Esophagus muscularis mucosa (tissue), 4 donors: ENCODE data around the gene FKBP14.

Experiments used
- EP300 ChIP-seq: sonication (generic); formaldehyde crosslinking; IDR thresholded peaks from one replicate; pipeline ENCODE4 v1.6.1; 2017; ENCODE audit warnings: antibody characterized with exemption
- POLR2A ChIP-seq: fragments of 450-650 bp; IDR thresholded peaks from one replicate; pipeline ENCODE4 v1.6.1; 2017; ENCODE audit warnings: antibody characterized with exemption, moderate library complexity, mild to moderate bottlenecking, low read depth
- TF ChIP-seq, protein P1 (sequence below), 3 experiments: fragments of 200-600 bp in 2 of 3; fragments of 450-650 bp in 1 of 3; sonication (generic) in 2 of 3; IDR thresholded peaks; one replicate each; pipeline ENCODE4 v1.5.1; 2017 to 2019; ENCODE audit warnings: antibody characterized with exemption in 3 of 3, mild to moderate bottlenecking in 2 of 3, moderate library complexity in 1 of 3

DNA sequence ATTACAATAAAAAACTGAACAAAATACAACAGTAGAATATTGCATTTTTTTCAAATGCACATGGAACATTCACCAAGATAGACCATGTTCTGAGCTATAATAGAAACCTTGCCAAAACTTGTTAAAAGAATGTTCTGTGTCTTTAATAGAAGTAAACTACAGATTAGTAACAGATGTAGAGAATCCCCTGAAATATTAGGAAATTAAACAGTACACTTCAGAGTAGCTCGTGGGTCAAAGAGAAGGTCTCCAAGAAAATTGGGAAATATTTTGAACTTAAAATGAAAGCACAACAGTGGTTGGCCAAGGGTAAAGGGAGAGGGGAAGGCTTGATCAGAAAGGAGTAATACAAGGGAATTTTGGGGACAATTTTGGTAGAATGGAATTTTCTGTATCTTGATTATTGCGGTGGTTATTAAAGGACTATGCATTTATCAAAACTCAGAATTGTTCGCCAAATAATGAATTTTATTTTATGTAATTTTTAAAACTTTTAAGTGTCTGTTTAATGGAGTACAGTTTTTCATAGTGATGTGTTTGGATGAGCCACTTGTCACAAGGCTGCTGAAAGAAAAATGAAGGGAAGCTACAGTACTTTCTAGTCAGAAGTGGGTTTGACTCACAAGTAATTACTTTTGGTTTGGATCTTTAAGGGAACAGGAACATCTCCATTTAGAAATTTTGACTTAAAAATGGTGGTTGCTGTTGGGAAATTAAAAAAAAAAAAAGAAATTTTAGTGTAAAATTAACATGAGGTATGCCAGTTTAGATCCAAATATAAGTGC is 11.9 kb upstream of the FKBP14 start:
- TF ChIP-seq POLR2A, result no peak
- TF ChIP-seq, protein P1, sequence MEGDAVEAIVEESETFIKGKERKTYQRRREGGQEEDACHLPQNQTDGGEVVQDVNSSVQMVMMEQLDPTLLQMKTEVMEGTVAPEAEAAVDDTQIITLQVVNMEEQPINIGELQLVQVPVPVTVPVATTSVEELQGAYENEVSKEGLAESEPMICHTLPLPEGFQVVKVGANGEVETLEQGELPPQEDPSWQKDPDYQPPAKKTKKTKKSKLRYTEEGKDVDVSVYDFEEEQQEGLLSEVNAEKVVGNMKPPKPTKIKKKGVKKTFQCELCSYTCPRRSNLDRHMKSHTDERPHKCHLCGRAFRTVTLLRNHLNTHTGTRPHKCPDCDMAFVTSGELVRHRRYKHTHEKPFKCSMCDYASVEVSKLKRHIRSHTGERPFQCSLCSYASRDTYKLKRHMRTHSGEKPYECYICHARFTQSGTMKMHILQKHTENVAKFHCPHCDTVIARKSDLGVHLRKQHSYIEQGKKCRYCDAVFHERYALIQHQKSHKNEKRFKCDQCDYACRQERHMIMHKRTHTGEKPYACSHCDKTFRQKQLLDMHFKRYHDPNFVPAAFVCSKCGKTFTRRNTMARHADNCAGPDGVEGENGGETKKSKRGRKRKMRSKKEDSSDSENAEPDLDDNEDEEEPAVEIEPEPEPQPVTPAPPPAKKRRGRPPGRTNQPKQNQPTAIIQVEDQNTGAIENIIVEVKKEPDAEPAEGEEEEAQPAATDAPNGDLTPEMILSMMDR (IDR thresholded peaks at IDR 0.05), result no peak
- TF ChIP-seq EP300, result no peak
